ENCODE results near the gene PRLR. TPM values are rescaled to one million over a fixed set of nuclear protein-coding genes. Genes with fewer than 3 reads are reported as not detected.

PRLR gene
- total and polyA plus RNA-seq, 4 donors: 3.5 to 44.5 (median 14.3) TPM

GRCh38 chr5:35058374-35058788 lies 171.9 kb downstream of the PRLR start:
- H3K9me3 ChIP-seq (ENCODE audit: control insufficient read depth in 4 of 4, low read length in 3 of 4): no peaks in the 10 kb centered on the region
- WGBS: 85% methylated on average over 3 of the region's 3 CpGs
- peaks cover 0 to 2% (median 0%) of the 10 kb centered on the region in 4 donors for H3K36me3 ChIP-seq (ENCODE audit: control insufficient read depth in 4 of 4, insufficient read depth in 3 of 4, low read depth in 1 of 4, low read length in 3 of 4)
- no peaks in the 10 kb centered on the region for H3K27me3 ChIP-seq (ENCODE audit: control insufficient read depth in 4 of 4, insufficient read depth in 4 of 4, low read length in 3 of 4)
- TF ChIP-seq YY1 (IDR thresholded peaks at IDR 0.05) (no peak), FOXA1 (IDR thresholded peaks at IDR 0.05) (no peak), TAF1 (conservative IDR thresholded peaks at IDR 0.05) (no peak), RXRA (IDR thresholded peaks at IDR 0.05) (no peak), REST (IDR thresholded peaks at IDR 0.05) (no peak), RAD21 (IDR thresholded peaks at IDR 0.05) (no peak), MAX (IDR thresholded peaks at IDR 0.05) (no peak), CTCF (IDR thresholded peaks at IDR 0.05; ENCODE audit: low read depth, low read length, missing input control) (no peak)
- no peak overlapping the region for H3K4me3 ChIP-seq (ENCODE audit: low read depth in 1 of 3, low read length in 3 of 3)
- no peak overlapping the region for H3K9ac ChIP-seq (ENCODE audit: low read depth in 1 of 2, low read length in 2 of 2)
- DNase-seq (ENCODE audit: low spot score): no peak
- no peak overlapping the region for H3K27ac ChIP-seq (ENCODE audit: low read depth in 1 of 2, low read length in 2 of 2)
- peaks cover 8 to 33% (median 29%) of the 10 kb centered on the region in 4 donors for H3K4me1 ChIP-seq (ENCODE audit: control insufficient read depth in 4 of 4, insufficient read depth in 4 of 4, low read length in 3 of 4)

- Histone ChIP-seq H3K36me3 (ENCODE audit: control insufficient read depth in 4 of 4, insufficient read depth in 3 of 4, low read depth in 1 of 4, low read length in 3 of 4) (peaks cover 0 to 2% (median 0%) of the 10 kb centered on the region in 4 donors), H3K27ac (ENCODE audit: low read depth in 1 of 2, low read length in 2 of 2) (no peak overlapping the region), H3K27me3 (ENCODE audit: control insufficient read depth in 4 of 4, insufficient read depth in 4 of 4, low read length in 3 of 4) (no peaks in the 10 kb centered on the region), H3K4me3 (ENCODE audit: low read depth in 1 of 3, low read length in 3 of 3) (no peak overlapping the region), H3K9ac (ENCODE audit: low read depth in 1 of 2, low read length in 2 of 2) (no peak overlapping the region), H3K4me1 (ENCODE audit: control insufficient read depth in 4 of 4, insufficient read depth in 4 of 4, low read length in 3 of 4) (peaks cover 3 to 16% (median 14%) of the 10 kb centered on the region in 4 donors), H3K9me3 (ENCODE audit: control insufficient read depth in 4 of 4, low read length in 3 of 4) (no peaks in the 10 kb centered on the region)
- TF ChIP-seq JUND (IDR thresholded peaks at IDR 0.05) (no peak), ATF3 (IDR thresholded peaks at IDR 0.05) (no peak), HNF4G (IDR thresholded peaks at IDR 0.05) (no peak), YY1 (IDR thresholded peaks at IDR 0.05) (no peak), HNF4A (conservative IDR thresholded peaks at IDR 0.05) (no peak), NR2F2 (IDR thresholded peaks at IDR 0.05) (no peak), RAD21 (IDR thresholded peaks at IDR 0.05) (no peak), ZBTB33 (IDR thresholded peaks at IDR 0.05) (no peak), EGR1 (IDR thresholded peaks at IDR 0.05; ENCODE audit: low read depth in 2 of 2) (no peak), RXRA (IDR thresholded peaks at IDR 0.05) (no peak), GABPA (IDR thresholded peaks at IDR 0.05 in 1 of 2, conservative IDR thresholded peaks at IDR 0.05 in 1 of 2) (no peak), REST (IDR thresholded peaks at IDR 0.05) (no peak), FOXA1 (IDR thresholded peaks at IDR 0.05) (no peak), CTCF (IDR thresholded peaks at IDR 0.05; ENCODE audit: low read depth, low read length, missing input control) (no peak)
- 52% methylated on average over 2 of the region's 2 CpGs for WGBS
- no peak for DNase-seq (ENCODE audit: low spot score)
Measured at GRCh38 chr5:35056686-35057085, 173.6 kb downstream of the PRLR start.

Measured in liver (tissue), 9 donors.